ENCODE data around the gene ETAA1.

Gene ETAA1

GRCh38 chr2:67397143-67397986 lies at the start of gene ETAA1:
ETAA1 (plus strand) TSS chr2:67397333; CDS start chr2:67397449, 116 bp downstream.
- DNase-seq, result peak; percentile 95

GRCh38 chr2:67366832-67367412 lies 30.2 kb upstream of the ETAA1 start:
- DNase-seq, result no peak

GRCh38 chr2:67374481-67374880 lies 22.7 kb upstream of the ETAA1 start:
- no peak for DNase-seq

GRCh38 chr2:67374949-67375348 lies 22.2 kb upstream of the ETAA1 start:
- DNase-seq, result no peak

- DNase-seq, result no peak
Measured at GRCh38 chr2:67378555-67378954, 18.6 kb upstream of the ETAA1 start.

- no peak for DNase-seq
Measured at GRCh38 chr2:67379048-67379447, 18.1 kb upstream of the ETAA1 start.

GRCh38 chr2:67384123-67384822 lies 12.9 kb upstream of the ETAA1 start:
- no peak for DNase-seq

GRCh38 chr2:67388680-67389079 lies 8.5 kb upstream of the ETAA1 start:
- no peak for DNase-seq

- no peak for DNase-seq
Measured at GRCh38 chr2:67389286-67389685, 7.8 kb upstream of the ETAA1 start.

- no peak for DNase-seq
Measured at GRCh38 chr2:67389788-67390187, 7.3 kb upstream of the ETAA1 start.

GRCh38 chr2:67393237-67393636 lies 3.9 kb upstream of the ETAA1 start:
- DNase-seq, result no peak

- DNase-seq, result no peak
Measured at GRCh38 chr2:67394734-67395133, 2.4 kb upstream of the ETAA1 start.

- DNase-seq, result no peak
Measured at GRCh38 chr2:67399144-67399543, 2.0 kb downstream of the ETAA1 start.

GRCh38 chr2:67399831-67400489 lies 2.8 kb downstream of the ETAA1 start:
- no peak for DNase-seq

GRCh38 chr2:67400560-67401485 lies 3.7 kb downstream of the ETAA1 start:
- no peak for DNase-seq

- no peak for DNase-seq
Measured at GRCh38 chr2:67408346-67408745, 11.2 kb downstream of the ETAA1 start.

- no peak for DNase-seq
Measured at GRCh38 chr2:67412424-67412823, 15.3 kb downstream of the ETAA1 start.

- no peak for DNase-seq
Measured at GRCh38 chr2:67414867-67415266, 17.7 kb downstream of the ETAA1 start.

GRCh38 chr2:67416136-67416535 lies 19.0 kb downstream of the ETAA1 start:
- DNase-seq, result no peak

- DNase-seq, result no peak
Measured at GRCh38 chr2:67423489-67423888, 26.4 kb downstream of the ETAA1 start.

GRCh38 chr2:67436221-67436620 lies 39.1 kb downstream of the ETAA1 start:
- no peak for DNase-seq

GRCh38 chr2:67437114-67437513 lies 40.0 kb downstream of the ETAA1 start:
- no peak for DNase-seq
